Measurements from ENCODE around the gene ZBTB46.

ZBTB46 gene

GRCh38 chr20:63756648-63756991 is 74.4 kb downstream of the ZBTB46 start:
- no peak for DNase-seq (ENCODE audit: low read depth, low spot score)

GRCh38 chr20:63755933-63756647 is 75.0 kb downstream of the ZBTB46 start:
- DNase-seq (ENCODE audit: low read depth, low spot score) = no peak
- no peak for TF ChIP-seq CTCF (IDR thresholded peaks at IDR 0.05; ENCODE audit: low read depth, low read length)
- no peak overlapping the region for H3K4me3 ChIP-seq (ENCODE audit: low read depth, low read length)
- in situ Hi-C loops (cut with HindIII; ENCODE audit: low sequenced_read_pairs) = no loop called here

More at GRCh38 chr20:63756648-63756991, 74.4 kb downstream of the ZBTB46 start:
- in situ Hi-C loops (cut with HindIII; ENCODE audit: low sequenced_read_pairs) = no loop called here
- no peak overlapping the region for H3K4me3 ChIP-seq (ENCODE audit: low read depth, low read length)
- no peak for TF ChIP-seq CTCF (IDR thresholded peaks at IDR 0.05; ENCODE audit: low read depth, low read length)

- H3K4me3 ChIP-seq (ENCODE audit: low read depth, low read length) = no peak overlapping the region
- in situ Hi-C loops (cut with HindIII; ENCODE audit: low sequenced_read_pairs) = no loop called here
- TF ChIP-seq CTCF (IDR thresholded peaks at IDR 0.05; ENCODE audit: low read depth, low read length) = no peak
- DNase-seq (ENCODE audit: low read depth, low spot score) = no peak
These were observed 77.1 kb downstream of the ZBTB46 start for GRCh38 chr20:63754008-63754407.

- DNase-seq (ENCODE audit: low read depth, low spot score) = no peak
- no peak overlapping the region for H3K4me3 ChIP-seq (ENCODE audit: low read depth, low read length)
- in situ Hi-C loops (cut with HindIII; ENCODE audit: low sequenced_read_pairs) = no loop called here
- no peak for TF ChIP-seq CTCF (IDR thresholded peaks at IDR 0.05; ENCODE audit: low read depth, low read length)
These were observed 77.7 kb downstream of the ZBTB46 start for GRCh38 chr20:63753381-63753780.

GRCh38 chr20:63752411-63753101 is 78.5 kb downstream of the ZBTB46 start:
- TF ChIP-seq CTCF (IDR thresholded peaks at IDR 0.05; ENCODE audit: low read depth, low read length) = no peak

GRCh38 chr20:63751471-63752271 is 79.4 kb downstream of the ZBTB46 start:
- in situ Hi-C loops (cut with HindIII; ENCODE audit: low sequenced_read_pairs) = no loop called here
- DNase-seq (ENCODE audit: low read depth, low spot score) = no peak
- no peak for TF ChIP-seq CTCF (IDR thresholded peaks at IDR 0.05; ENCODE audit: low read depth, low read length)
- H3K4me3 ChIP-seq (ENCODE audit: low read depth, low read length) = no peak overlapping the region

More at GRCh38 chr20:63752411-63753101, 78.5 kb downstream of the ZBTB46 start:
- in situ Hi-C loops (cut with HindIII; ENCODE audit: low sequenced_read_pairs) = no loop called here
- no peak for DNase-seq (ENCODE audit: low read depth, low spot score)
- no peak overlapping the region for H3K4me3 ChIP-seq (ENCODE audit: low read depth, low read length)
